HG02981 (cell line): ENCODE data around the gene CINP.
"Not testable (repeated sequence)": the region's sequence is repeated elsewhere in the genome, so short reads cannot be mapped to it uniquely, and the experiment has no call there.

Experiments
- ATAC-seq: cut with Tn5 transposase; IDR thresholded peaks from one replicate; pipeline ENCODE4 v1.9.1; 2021; ENCODE audit warnings: mild to moderate bottlenecking, moderate library complexity; ENCODE audit not compliant: unreplicated experiment

CINP gene

GRCh38 chr14:102321456-102322422 lies 41.0 kb downstream of the CINP start:
- no peak for ATAC-seq

- ATAC-seq: no peak
These were observed 41.8 kb downstream of the CINP start for GRCh38 chr14:102320671-102321455.

- ATAC-seq: peak; percentile 8
These were observed 42.5 kb downstream of the CINP start for GRCh38 chr14:102320033-102320660.

- peak; percentile 44 for ATAC-seq
These were observed 43.2 kb downstream of the CINP start, which contains the start of gene ZNF839 for GRCh38 chr14:102319351-102320032. Gene ZNF839, plus strand, starts transcription at chr14:102319746. Its CDS starts 20 bp downstream, at chr14:102319766.

- no peak for ATAC-seq
These were observed 43.9 kb downstream of the CINP start for GRCh38 chr14:102318781-102319276.

GRCh38 chr14:102317564-102318248 lies 45.0 kb downstream of the CINP start:
- no peak for ATAC-seq

GRCh38 chr14:102316743-102317563 lies 45.7 kb downstream of the CINP start:
- ATAC-seq: peak; percentile 64

GRCh38 chr14:102316338-102316742 lies 46.4 kb downstream of the CINP start:
- no peak for ATAC-seq

GRCh38 chr14:102315121-102315520 lies 47.6 kb downstream of the CINP start:
- ATAC-seq: no peak

GRCh38 chr14:102314242-102315011 lies 48.3 kb downstream of the CINP start:
- ATAC-seq: peak; percentile 48

- peak; percentile 94 for ATAC-seq
These were observed 57.8 kb downstream of the CINP start, which contains the start of gene MOK for GRCh38 chr14:102304611-102305506. Gene MOK, minus strand, starts transcription at chr14:102305164. Its CDS starts 196 bp downstream, at chr14:102304968.

GRCh38 chr14:102303664-102304063 lies 59.0 kb downstream of the CINP start:
- ATAC-seq: no peak

- not testable (repeated sequence) for ATAC-seq
These were observed 64.2 kb downstream of the CINP start for GRCh38 chr14:102298303-102299070.
